IMR-90 (cell line): ENCODE data around the gene ZBTB24. TPM values are rescaled to one million over a fixed set of nuclear protein-coding genes. Genes with fewer than 3 reads are reported as not detected.

ENCODE experiments used
- ATAC-seq: fragments of 200-7000 bp; cut with Tn5 transposase; 2 replicates; pipeline ENCODE4 v1.9.1; 2020; ENCODE audit warnings: low read depth, mild to moderate bottlenecking, moderate library complexity
- BruUV-seq: library from RNA; stranded (reverse); fragments of 400-500 nt; replicated peaks from 2 replicates; lab custom pipeline; 2021; lab: Mats Ljungman, UMichigan
- CTCF ChIA-PET: fragments of 300-600 bp; formaldehyde crosslinking; extraction: SDS; loops from one replicate; lab custom pipeline; 2021; ENCODE audit warnings: antibody characterized with exemption; lab: Yijun Ruan, JAX
- POLR2A ChIA-PET: fragments of 300-600 bp; sonication (Branson Sonifier 250); formaldehyde crosslinking; loops from one replicate; lab custom pipeline; 2022; ENCODE audit warnings: antibody characterized with exemption; ENCODE audit not compliant: unreplicated experiment; lab: Charles Lee
- DNase-seq: peaks from one replicate; pipeline ENCODE4 v3.0.0; 2013
- H2AFZ ChIP-seq: replicated peaks from 2 replicates; pipeline ENCODE3; 2013; ENCODE audit warnings: low read length, mild to moderate bottlenecking; ENCODE audit not compliant: poor library complexity
- H2AK5ac ChIP-seq: 2 replicates; pipeline ENCODE4 v1.6.1; 2013; ENCODE audit warnings: low read depth, low read length, inconsistent platforms
- H2AK9ac ChIP-seq: replicated peaks from 2 replicates; pipeline ENCODE3; 2013; ENCODE audit warnings: mild to moderate bottlenecking, low read depth, low read length, moderate library complexity; ENCODE audit not compliant: poor library complexity
- H2BK120ac ChIP-seq: 2 replicates; pipeline ENCODE4 v1.6.1; 2013; ENCODE audit warnings: low read depth, low read length, inconsistent platforms
- H2BK15ac ChIP-seq: 3 replicates; pipeline ENCODE4 v1.6.1; 2013; ENCODE audit warnings: low read depth, low read length, inconsistent platforms
- H2BK20ac ChIP-seq: 2 replicates; pipeline ENCODE4 v1.6.1; 2013; ENCODE audit warnings: low read depth, mild to moderate bottlenecking, inconsistent platforms, low read length, moderate library complexity
- H2BK5ac ChIP-seq: 2 replicates; pipeline ENCODE4 v1.6.1; 2013; ENCODE audit warnings: mild to moderate bottlenecking, low read depth, low read length, inconsistent platforms; ENCODE audit not compliant: poor library complexity, severe bottlenecking
- H3K14ac ChIP-seq: replicated peaks from 2 replicates; pipeline ENCODE4 v1.6.1; 2013; ENCODE audit warnings: low read depth, low read length, inconsistent platforms
- H3K18ac ChIP-seq: 2 replicates; pipeline ENCODE4 v1.6.1; 2013; ENCODE audit warnings: low read depth, low read length, control low read depth
- H3K23ac ChIP-seq: 2 replicates; pipeline ENCODE4 v1.6.1; 2013; ENCODE audit warnings: low read depth, low read length, inconsistent platforms
- H3K27ac ChIP-seq: 2 replicates; pipeline ENCODE4 v1.5.1; 2013; ENCODE audit warnings: mild to moderate bottlenecking, control low read depth, low read length; ENCODE audit not compliant: insufficient read depth
- H3K27me3 ChIP-seq: 2 replicates; pipeline ENCODE4 v1.6.1; 2013; ENCODE audit warnings: low read length; ENCODE audit not compliant: control insufficient read depth, insufficient read depth
- H3K36me3 ChIP-seq: 2 replicates; pipeline ENCODE4 v1.6.1; 2013; ENCODE audit warnings: low read length, mixed read lengths; ENCODE audit not compliant: control insufficient read depth, insufficient read depth
- H3K4ac ChIP-seq: 2 replicates; pipeline ENCODE4 v1.6.1; 2013; ENCODE audit warnings: low read depth, low read length, inconsistent platforms
- H3K4me1 ChIP-seq: 2 replicates; pipeline ENCODE4 v1.6.1; 2013; ENCODE audit warnings: low read length, mixed read lengths; ENCODE audit not compliant: control insufficient read depth, insufficient read depth
- H3K4me2 ChIP-seq: 2 replicates; pipeline ENCODE4 v1.6.1; 2013; ENCODE audit warnings: low read depth, mild to moderate bottlenecking, control low read depth, low read length, moderate library complexity
- H3K4me3 ChIP-seq: 2 replicates; pipeline ENCODE4 v1.5.1; 2013; ENCODE audit warnings: low read depth, mild to moderate bottlenecking, control low read depth, low read length, moderate library complexity; ENCODE audit not compliant: insufficient read depth
- H3K56ac ChIP-seq: 2 replicates; pipeline ENCODE4 v1.6.1; 2013; ENCODE audit warnings: low read length, inconsistent platforms; ENCODE audit not compliant: insufficient read depth; ENCODE audit errors: extremely low read depth
- H3K79me1 ChIP-seq, 2 experiments: 2 replicates each; pipeline ENCODE4 v1.6.1; 2013; ENCODE audit warnings: low read length in 2 of 2, inconsistent platforms in 1 of 2, low read depth in 1 of 2
- H3K9ac ChIP-seq: 2 replicates; pipeline ENCODE4 v1.6.1; 2013; ENCODE audit warnings: low read depth, low read length, control low read depth
- H3K9me1 ChIP-seq: 2 replicates; pipeline ENCODE4 v1.6.1; 2013; ENCODE audit warnings: low read length, inconsistent platforms; ENCODE audit not compliant: insufficient read depth
- H3K9me3 ChIP-seq: 2 replicates; pipeline ENCODE4 v1.6.1; 2013; ENCODE audit warnings: low read length; ENCODE audit not compliant: control insufficient read depth, insufficient read depth
- H4K20me1 ChIP-seq: 2 replicates; pipeline ENCODE4 v1.6.1; 2013; ENCODE audit warnings: low read length, inconsistent platforms; ENCODE audit not compliant: insufficient read depth
- H4K5ac ChIP-seq: 2 replicates; pipeline ENCODE4 v1.6.1; 2013; ENCODE audit warnings: mild to moderate bottlenecking, low read depth, low read length, control low read depth
- H4K8ac ChIP-seq, 2 experiments: 2 replicates each; pipeline ENCODE4 v1.6.1; 2013; ENCODE audit warnings: low read depth in 2 of 2, low read length in 2 of 2, control low read depth in 1 of 2, inconsistent platforms in 1 of 2
- H4K91ac ChIP-seq: 2 replicates; pipeline ENCODE4 v1.6.1; 2013; ENCODE audit warnings: low read depth, low read length, inconsistent platforms; ENCODE audit not compliant: insufficient read depth
- MXI1 ChIP-seq: IDR thresholded peaks from 2 replicates; pipeline ENCODE4 v1.6.1; 2012; ENCODE audit warnings: low read depth, mild to moderate bottlenecking, low read length, moderate library complexity, borderline replicate concordance
- RAD21 ChIP-seq: IDR thresholded peaks from 2 replicates; pipeline ENCODE4 v1.6.1; 2012; ENCODE audit warnings: low read length, improper control_type of control experiment
- RCOR1 ChIP-seq: IDR thresholded peaks from 2 replicates; pipeline ENCODE4 v1.6.1; 2012; ENCODE audit warnings: mild to moderate bottlenecking, low read length, improper control_type of control experiment; ENCODE audit not compliant: insufficient replicate concordance
- WGBS, 2 experiments: methylation state at CpG; one replicate each; pipeline versions ENCODE4 v1.1.5 to v1.1.7; 2013; ENCODE audit warnings: missing lambda C conversion rate in 2 of 2; ENCODE audit not compliant: insufficient read length in 1 of 2; ENCODE audit errors: extremely low coverage in 2 of 2; 5-methylcytosine and 5-hydroxymethylcytosine counted together
- dilution Hi-C: fragments of 300-500 bp; cut with HindIII; formaldehyde crosslinking; loops from one replicate; pipeline ENCODE4 v1.14.3; 2018; ENCODE audit warnings: low sequenced_read_pairs; ENCODE audit not compliant: unreplicated experiment
- in situ Hi-C: fragments of 300-500 bp; cut with MboI; formaldehyde crosslinking; loops from 3 replicates; pipeline ENCODE4 v1.14.3; 2019; ENCODE audit warnings: low sequenced_read_pairs, inconsistent platforms, mixed read lengths
- intact Hi-C: fragments of 100-400 bp; cut with micrococcal nuclease; formaldehyde crosslinking; loops from 2 replicates; pipeline ENCODE4 v1.10.0; 2022
- polyA plus RNA-seq, 3 experiments: library from polyadenylated mRNA; depleted of rRNA; stranded (reverse); fragments of >200 nt; gene quantifications; 2 replicates each; pipeline ENCODE4 v1.2.3, GENCODE V29; 2012; ENCODE audit warnings: low replicate concordance in 1 of 3
- total RNA-seq: library from RNA; depleted of rRNA; stranded (reverse); fragments of >200 nt; gene quantifications from 2 replicates; pipeline ENCODE4 v1.2.3, GENCODE V29; 2012

ZBTB24 gene
- total and polyA plus RNA-seq, 2 of the 4 experiments (the other 2 are of a cell fraction): 2.3 to 7.9 TPM

DNA sequence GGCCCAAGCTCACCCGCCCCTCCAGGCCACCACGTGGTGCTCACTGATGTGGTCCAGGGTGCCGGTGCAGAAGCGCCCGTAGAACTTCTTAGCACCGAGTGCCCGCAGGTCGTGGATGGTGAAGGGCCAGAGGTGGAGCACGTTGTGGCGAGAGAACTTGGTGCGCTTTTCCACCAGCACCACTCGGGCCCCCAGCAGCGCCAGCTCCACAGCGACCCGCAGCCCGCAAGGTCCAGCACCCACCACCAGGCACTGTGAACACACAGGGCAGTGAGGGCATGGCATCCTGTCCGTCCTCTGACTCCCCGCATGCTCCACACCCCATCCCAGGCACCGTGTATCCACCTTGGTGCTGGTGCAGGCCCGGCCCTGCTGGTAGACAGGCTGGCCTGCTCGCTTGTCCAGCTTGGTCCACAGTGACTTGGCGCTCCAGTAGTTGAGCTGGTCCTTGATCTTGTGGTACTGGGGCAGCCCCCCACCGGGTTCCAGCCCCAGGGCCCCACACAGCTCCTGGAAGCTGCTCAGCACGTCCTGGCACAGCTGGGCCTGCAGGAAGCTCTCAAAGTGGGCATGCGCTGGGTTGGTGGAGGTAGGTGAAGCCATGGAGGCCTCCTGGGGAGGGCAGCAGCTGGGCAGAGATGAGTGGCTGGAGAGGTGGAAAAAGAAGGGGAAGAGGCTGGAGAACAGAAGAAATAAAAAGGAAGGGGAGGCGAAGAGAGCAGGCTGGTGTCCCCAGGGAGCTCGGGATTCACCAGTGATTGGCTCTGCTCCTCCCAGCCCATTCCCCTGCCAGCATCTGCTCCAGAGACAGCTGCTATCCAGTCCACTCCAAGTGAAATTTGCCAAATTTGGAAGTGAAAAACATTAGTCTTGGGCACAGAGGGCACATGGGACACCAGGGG is 29.2 kb downstream of the ZBTB24 start:
- in situ Hi-C loops: no loop called here
- Histone ChIP-seq H3K27ac (peak overlapping the region; percentile 37), H2BK120ac (peak overlapping the region; percentile 25; the same call in 1 of the 2 replicates), H2BK15ac (no peak overlapping the region), H4K20me1 (no peaks in the 10 kb centered on the region; the same call in 1 of the 2 replicates), H4K91ac (peak overlapping the region; percentile 66; the same call in 1 of the 2 replicates), H3K27me3 (no peaks in the 10 kb centered on the region), H2AK9ac (peak overlapping the region; percentile 99), H2AK5ac (peak overlapping the region; percentile 88; the same call in 1 of the 2 replicates), H3K23ac (peak overlapping the region; percentile 95; the same call in 1 of the 2 replicates), H3K4ac (peak overlapping the region; percentile 95), H3K79me1 (peaks cover 23 to 69% of the 10 kb centered on the region in 2 experiments), H3K4me2 (peak overlapping the region; percentile 58), H3K56ac (no peak overlapping the region), H4K8ac (peak overlapping the region; percentile 4 to 64; a peak in 3 of 4 replicates), H3K9me3 (no peaks in the 10 kb centered on the region), H4K5ac (no peak overlapping the region), H2BK5ac (no peak overlapping the region), H3K9me1 (peaks cover 24% of the 10 kb centered on the region), H3K9ac (peak overlapping the region; percentile 29), H3K18ac (no peak overlapping the region), H3K4me1 (peaks cover 11% of the 10 kb centered on the region), H3K14ac (peak overlapping the region; percentile 86), H2AFZ (peak overlapping the region; percentile 91), H3K36me3 (peaks cover 32% of the 10 kb centered on the region), H3K4me3 (peak overlapping the region; percentile 98), H2BK20ac (no peak overlapping the region)
- BruUV-seq: TSS peak; percentile 56
- no peak for TF ChIP-seq RCOR1
- no peak for TF ChIP-seq RAD21
- no peak for TF ChIP-seq MXI1
- DNase-seq (no peak), ATAC-seq (peak; percentile 8)
- intact Hi-C loops: no loop called here
- CTCF ChIA-PET: interaction anchor here (0.6 kb wide), 1 partner anchor 34 kb away, joined by 4 read pairs; no protein-coding TSS in a partner anchor
- 96% methylated on average over 13 of the region's 27 CpGs; no CpG with 5 or more reads in 1 of the 2 experiments for WGBS, 2 experiments
- dilution Hi-C loops: no loop called here
- POLR2A ChIA-PET: interaction anchor here (0.5 to 1.2 kb wide), 2 partner anchors 9 to 59 kb away, joined by 3 read pairs; no protein-coding TSS in a partner anchor
